ENCODE results near the gene MYO1G.
"Not testable (repeated sequence)": the region's sequence is repeated elsewhere in the genome, so short reads cannot be mapped to it uniquely, and the experiment has no call there.

Gene MYO1G

DNA sequence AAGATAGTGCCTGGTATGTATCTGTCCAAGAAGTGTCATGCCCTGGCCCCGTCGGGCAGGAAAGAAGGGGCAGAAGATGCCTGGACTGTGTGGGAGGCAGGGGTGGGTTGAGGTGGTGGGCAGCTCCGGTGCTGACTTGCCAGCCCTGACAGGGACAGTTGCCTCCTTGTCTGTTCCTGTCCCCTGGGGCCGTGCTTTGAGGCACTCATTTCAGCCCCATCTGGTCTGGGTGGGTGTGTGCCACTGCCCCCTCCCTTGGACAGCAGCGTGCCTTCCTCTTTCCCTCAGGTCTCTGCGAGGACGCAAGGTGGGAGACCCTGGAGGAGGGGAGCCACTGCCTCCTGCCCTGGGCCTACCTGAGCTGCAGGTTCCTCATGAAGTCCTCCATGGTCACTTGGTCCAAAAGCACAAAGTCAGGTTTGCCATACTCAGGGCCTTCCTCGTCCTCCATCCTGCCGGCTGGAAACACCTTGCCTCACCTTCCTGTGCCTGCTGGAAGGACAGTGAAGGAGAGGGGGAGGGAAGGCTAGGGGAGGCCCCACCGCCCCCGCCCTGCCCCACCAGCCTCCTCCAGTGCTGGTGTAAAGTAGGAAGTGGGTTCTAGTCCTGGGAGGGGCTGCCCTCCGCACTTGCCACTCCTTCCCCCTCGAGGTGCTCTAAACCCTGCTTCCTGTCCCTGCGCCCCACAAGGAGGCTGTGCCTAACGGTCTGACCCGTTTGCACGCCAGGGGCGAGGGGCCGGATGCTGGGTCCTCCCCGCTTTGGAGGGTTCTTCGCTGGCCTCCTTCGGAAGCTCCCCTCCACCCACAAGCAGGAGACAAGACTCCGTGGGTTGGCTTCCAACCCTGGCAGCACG lies at the start of gene MYO1G:
Gene MYO1G (minus strand): TSS at position 505 of the 856 bp plus-strand sequence. CDS start 54 bp downstream, at position 451.
- DNase-seq (ENCODE audit: low spot score), result peak; percentile 88

GRCh38 chr7:45028138-45028919 lies 49.5 kb upstream of the MYO1G start:
- no peak for DNase-seq (ENCODE audit: low spot score)

DNA sequence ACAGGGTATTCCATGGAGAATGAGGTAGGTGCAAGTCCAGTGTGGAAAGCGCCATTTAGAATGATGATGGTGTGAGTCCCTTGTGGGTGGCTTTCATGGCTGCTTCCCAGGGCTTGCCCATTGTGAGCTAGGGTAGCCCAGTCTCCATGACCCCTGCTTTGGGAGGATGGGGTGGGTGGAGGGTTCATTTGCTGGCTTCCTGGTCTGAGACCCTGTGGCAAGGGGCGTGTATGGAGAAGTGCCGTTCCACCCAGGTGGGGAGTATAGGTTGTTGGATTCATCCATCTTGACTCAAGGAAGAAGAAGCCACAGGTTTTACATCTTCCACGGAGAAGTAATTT lies 48.9 kb upstream of the MYO1G start:
- DNase-seq (ENCODE audit: low spot score), result no peak

DNA sequence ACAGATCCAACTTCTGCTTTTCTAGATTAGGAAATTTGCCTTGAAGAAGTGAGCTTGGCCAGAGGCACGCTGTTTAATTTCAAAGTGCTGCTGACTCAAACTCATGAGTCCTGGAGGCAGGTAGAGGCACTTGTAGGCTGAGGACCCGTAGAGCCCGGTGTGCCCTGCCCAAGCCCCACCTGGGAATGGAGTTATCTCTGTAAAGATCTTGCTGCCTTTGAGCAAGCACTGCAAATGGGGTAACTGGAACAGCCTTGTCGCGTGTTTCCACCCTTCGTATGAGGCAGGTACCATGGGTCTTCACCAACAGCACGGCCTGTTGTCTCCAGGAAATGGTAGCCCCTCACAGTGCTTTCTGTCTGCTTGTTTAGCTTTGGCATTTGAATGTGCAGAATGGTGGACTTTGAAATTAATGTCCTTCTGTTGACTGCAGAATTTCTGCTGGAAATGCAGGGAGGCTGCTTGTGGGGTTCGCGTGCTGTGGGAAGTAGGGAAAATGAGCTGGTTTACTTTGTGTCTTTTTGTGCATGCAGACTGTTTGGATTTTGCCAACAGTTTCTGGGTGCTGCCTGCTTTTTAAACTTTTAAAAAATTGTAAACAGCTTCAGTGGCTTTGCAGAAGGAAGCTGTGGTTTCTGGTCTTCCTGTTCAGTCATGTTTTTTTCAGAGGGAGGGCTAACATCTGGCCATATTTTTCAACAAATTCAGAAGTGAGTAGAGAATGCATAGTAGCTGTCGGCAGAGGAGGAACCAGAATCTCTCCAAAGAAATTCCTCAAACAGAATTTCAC lies 48.4 kb upstream of the MYO1G start:
- DNase-seq (ENCODE audit: low spot score), result peak; percentile 67

DNA sequence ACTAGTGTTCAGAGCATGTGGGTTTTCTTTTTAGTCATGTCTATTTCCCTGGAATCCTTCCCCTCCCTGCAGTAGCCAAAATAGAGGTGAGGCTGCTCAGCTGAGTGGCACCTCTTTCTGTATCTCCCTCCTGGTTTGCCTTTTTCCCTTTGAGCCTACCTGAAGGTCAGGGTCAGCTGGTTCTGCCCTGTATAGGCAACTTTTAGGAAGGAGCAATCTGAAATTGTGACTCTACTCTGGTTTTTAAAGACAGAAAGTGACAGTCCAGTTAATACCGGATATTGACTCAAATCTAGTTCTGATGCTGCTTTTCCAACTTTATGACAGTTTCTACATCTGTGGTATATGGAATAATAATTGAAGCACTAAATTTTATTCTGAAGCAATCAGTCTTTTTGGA lies 47.2 kb upstream of the MYO1G start:
- no peak for DNase-seq (ENCODE audit: low spot score)

DNA sequence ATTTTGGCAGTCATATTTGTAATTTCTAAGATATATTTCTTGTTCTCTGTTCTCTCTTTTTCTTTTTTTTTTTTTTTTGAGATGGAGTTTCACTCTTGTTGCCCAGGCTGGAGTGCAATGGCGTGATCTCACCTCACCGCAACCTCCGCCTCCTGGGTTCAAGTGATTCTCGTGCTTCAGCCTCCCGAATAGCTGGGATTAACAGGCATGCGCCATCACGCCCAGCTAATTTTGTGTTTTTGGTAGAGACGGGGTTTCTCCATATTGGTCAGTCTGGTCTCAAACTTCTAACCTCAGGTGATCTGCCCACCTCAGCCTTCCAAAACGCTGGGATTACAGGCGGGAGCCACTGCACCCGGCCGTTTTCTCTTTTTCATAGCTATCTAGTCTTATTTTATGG lies 46.7 kb upstream of the MYO1G start:
- DNase-seq (ENCODE audit: low spot score), result not testable (repeated sequence)

- DNase-seq (ENCODE audit: low spot score), result no peak
These were observed 45.4 kb upstream of the MYO1G start for GRCh38 chr7:45024126-45024744.

DNA sequence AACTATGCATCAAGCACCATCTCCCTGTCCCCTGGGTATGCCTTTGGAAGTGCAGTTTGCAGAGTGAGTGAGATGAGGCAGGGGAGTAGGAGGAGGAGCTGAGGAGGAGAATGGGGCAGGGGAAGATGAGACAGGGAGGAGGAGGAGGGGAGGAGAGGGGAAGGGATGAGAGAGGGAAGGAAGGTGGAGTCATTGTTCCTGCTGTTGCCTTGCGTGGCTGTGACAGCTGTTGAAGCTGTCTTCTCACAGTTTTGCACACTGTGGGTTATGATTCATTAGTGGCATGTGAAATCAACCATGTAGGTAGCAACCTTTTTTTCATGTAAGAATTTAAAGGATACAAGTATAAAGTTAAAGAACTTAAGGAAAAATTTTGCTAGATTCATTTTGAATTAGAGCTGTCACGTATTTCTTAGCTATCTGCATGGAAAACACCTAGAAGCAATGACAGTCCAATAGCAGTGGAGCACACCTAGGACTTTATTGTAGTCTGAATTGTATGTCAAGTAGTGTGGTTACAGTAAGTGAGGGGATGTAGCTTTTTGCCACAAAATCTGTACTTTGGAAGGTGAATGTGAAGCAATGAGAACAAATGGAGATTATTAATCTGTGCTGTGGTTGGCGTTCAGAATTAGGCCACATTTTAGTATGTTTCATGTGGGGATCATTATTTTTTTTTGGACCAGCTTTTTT lies 42.9 kb upstream of the MYO1G start:
- DNase-seq (ENCODE audit: low spot score), result no peak

DNA sequence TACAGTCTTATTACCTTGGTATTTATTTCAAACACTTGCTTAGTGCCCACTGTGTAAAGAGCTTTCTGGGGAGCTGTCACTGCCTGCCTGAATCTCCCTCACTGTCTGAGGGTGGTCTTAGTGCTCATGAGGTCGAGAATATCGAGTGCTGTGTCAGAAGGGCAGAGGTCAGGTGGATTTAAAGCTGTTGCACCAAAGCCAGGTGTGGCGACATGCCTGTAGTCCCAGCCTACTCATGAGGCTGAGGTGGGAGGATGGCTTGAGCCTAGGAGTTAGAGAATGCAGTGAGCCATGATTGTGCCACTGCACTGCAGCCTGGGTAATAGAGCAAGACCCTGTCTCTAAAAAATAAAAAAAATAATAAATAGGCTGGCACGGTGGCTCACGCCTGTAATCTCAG lies 42.1 kb upstream of the MYO1G start:
- no peak for DNase-seq (ENCODE audit: low spot score)

- DNase-seq (ENCODE audit: low spot score), result no peak
These were observed 38.4 kb upstream of the MYO1G start for GRCh38 chr7:45017253-45017652.

GRCh38 chr7:45015313-45015712 lies 36.5 kb upstream of the MYO1G start:
- no peak for DNase-seq (ENCODE audit: low spot score)

- DNase-seq (ENCODE audit: low spot score), result no peak
These were observed 34.7 kb upstream of the MYO1G start for GRCh38 chr7:45013465-45013967.

GRCh38 chr7:45007571-45008328 lies 28.9 kb upstream of the MYO1G start:
- no peak for DNase-seq (ENCODE audit: low spot score)

DNA sequence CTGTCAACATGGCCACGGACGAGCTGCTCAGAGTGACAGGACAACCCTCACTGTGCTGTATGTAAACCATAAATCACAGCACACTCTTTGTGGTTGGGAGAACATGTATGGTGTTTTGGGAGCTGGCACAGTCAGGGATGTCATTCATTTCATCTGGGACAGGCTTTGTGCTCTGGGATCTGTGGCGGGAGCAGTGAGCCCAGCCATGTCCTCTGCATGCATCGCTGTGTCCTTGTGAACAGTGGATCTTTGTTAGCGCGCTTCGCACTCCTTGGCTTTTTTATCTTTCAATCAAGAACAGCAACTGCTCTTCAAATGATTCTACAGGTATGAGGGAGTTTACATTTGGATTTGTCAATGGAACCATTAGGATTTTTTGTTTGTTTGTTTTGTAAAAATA lies 28.3 kb upstream of the MYO1G start:
- DNase-seq (ENCODE audit: low spot score), result no peak

- DNase-seq (ENCODE audit: low spot score), result no peak
These were observed 25.0 kb upstream of the MYO1G start for GRCh38 chr7:45003789-45004188.

DNA sequence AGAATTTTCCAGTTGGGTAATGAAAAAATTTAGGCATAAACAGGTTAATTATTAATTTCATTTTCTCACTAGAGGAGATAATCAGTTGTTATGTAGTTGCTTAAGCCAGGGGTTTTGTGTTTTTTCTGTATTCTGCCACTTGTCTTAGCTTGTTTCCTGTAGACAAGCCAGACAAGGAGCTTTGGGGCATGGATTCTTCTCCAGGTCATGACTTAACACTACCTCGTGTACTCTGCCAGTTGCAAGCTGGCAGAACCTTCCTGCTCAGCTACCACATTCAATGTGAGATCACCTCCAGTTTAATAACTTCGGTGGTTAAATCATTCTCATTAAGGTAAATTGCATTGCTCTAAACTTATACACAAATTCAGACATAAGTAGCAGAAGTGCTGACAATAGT lies 23.0 kb upstream of the MYO1G start:
- no peak for DNase-seq (ENCODE audit: low spot score)

- DNase-seq (ENCODE audit: low spot score), result peak; percentile 78
These were observed 22.4 kb upstream of the MYO1G start for GRCh38 chr7:45001138-45001694.

DNA sequence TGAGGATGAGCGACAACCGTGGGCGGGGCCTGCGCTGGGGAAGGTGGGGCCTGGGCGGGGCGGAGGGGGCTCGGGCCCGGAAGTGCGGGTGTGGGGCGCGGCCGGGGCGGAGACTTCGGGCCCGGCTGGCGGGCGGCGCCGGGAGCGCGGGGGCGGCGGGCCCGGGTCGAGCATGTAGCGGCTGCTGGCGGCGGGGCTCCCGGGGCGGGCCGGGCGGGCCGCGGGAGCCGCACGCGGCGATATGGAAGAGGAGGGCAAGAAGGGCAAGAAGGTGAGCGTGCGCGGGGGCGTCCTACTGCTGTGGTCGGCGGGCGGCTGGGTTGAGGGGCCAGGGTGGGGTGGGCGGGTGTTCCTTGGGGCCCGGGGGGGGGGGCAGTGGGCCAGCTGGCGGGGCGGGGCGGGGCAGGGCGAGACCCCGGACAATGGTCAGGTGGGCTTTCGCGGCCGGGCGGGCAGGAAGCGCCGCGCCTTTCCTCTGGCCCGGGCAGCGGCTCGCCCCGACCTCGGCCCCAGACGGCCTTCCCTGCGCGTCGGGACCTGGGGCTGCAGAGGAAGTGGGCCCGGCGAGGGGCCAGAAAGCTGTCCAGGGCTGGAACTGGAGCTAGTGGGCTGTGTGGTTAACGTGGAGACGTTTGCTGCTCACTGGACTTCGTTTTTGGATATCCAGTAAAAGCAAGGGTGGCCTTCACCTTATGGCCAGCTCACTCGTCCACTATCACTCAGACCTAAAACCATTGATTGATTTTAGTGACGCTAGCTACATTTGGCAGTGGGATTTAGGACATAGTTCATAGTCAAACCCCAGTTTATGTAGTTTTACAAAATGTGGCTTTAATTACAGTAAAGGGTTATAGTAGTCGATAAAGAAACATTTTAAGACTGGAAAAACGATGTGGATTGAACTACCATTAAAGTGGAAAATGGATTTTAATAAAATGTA lies 21.5 kb upstream of the MYO1G start, which contains the start of gene CCM2:
Gene CCM2 (plus strand): TSS at position 109 of the 940 bp plus-strand sequence. CDS start 133 bp downstream, at position 242.
- no peak for DNase-seq (ENCODE audit: low spot score)
